ENCODE measurements around the gene SYTL2.
"Not testable (repeated sequence)": the region's sequence is repeated elsewhere in the genome, so short reads cannot be mapped to it uniquely, and the experiment has no call there.

SYTL2 gene

DNA sequence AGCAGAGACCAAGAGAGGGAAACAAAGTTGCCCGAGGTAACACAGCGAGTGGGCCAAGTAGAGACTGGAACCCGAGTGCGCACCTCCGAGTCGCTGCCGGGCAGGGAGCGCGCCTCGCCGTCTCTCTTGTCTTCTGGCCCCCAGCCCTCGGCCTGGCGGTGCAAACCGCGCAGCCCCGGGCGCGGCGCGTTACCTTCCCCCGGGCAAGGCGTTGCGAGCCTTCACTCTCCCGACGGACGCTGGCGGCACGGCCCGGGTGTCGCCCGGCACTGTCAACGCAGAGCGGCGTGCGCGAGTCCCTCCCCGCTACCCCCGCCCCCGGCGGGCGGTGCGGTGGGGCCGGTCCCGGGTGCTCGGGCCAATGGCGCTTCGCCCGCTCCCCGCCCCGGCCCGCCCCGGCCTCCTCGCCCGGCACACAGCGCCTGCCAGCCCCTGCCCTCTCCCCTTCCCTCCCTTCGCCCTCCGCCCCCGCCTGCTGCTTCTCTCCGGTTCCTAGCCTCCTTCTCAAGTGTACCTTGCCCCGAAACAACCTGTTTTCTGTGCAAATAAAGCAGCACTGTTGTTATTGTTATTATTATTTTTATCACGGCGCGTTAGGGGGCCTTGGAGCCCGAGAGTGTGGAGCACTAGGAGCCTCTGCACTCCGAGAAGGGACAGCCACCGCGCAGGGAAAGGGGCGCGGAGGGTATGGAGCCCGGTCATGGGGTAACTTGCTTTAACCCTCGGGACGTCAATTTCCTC is at the start of gene SYTL2:
SYTL2 (minus strand) TSS at position 271 of the 741 bp plus-strand sequence. CDS start 53,416 bp downstream, outside the sequence.
- peak; percentile 61 for DNase-seq

DNA sequence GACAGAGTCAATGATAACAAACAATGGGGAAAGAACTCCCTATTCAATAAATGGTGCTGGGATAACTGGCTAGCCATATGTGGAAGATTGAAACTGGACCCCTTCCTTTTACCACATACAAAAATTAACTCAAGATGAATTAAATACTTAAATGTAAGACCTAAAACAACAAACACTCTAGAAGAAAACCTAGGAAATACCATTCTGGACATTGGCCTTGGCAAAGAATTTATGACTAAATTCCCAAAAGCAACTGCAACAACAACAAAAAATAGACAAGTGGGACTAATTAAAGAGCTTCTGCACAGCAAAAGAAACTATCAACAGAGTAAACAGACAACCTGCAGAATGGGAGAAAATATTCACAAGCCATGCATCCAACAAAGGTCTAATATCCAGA is 48.6 kb upstream of the SYTL2 start:
- not testable (repeated sequence) for DNase-seq

- no peak for DNase-seq
Observed at GRCh38 chr11:85857098-85857497, 46.2 kb upstream of the SYTL2 start.

- DNase-seq, result no peak
Observed at GRCh38 chr11:85855341-85855656, 44.4 kb upstream of the SYTL2 start, which contains the start of gene CCDC83. CCDC83 (plus strand) TSS chr11:85855383; CDS start chr11:85865124, 9,741 bp downstream.

DNA sequence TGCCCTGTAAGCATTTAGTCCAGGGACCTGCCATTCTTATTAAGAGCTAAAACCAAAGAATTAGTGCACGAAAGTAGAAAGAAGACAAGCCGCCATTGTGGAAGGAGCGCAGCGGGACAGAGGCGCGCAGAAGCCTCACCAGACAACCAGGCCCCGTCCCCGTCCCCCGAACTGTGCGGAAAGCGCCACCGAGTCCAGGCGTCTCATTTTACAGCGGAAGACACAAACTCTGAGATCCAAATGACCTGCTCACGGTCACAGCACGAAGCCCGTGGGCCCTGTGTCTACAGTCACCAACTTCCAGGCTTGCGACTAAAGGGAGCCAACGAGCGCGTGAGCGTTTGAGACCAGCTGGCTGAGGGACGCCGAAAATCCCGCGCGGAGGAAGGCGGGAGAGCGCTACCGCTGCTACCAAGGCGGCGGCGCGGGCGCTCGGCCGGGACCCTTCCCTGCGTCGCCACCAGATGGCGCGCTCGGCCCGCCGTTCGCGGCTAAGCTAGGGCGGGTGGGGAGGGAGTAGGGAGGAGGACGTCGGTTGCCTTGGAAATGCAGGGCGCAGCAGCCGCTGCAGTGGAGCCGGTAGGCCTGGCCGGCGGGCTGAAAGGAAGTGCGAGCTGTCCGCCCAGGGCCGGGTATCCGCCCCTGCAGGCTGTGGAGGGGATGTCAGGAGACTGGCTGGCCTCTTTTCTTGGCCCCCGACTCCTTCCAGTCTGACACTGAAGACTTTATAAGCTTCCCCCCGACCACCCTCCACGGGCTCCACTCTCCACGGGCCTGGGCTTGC is 43.8 kb upstream of the SYTL2 start:
- DNase-seq, result peak; percentile 93

- no peak for DNase-seq
Observed at GRCh38 chr11:85854212-85854556, 43.2 kb upstream of the SYTL2 start.

- not testable (repeated sequence) for DNase-seq
Observed at GRCh38 chr11:85853541-85853940, 42.6 kb upstream of the SYTL2 start.

- not testable (repeated sequence) for DNase-seq
Observed at GRCh38 chr11:85852754-85853153, 41.8 kb upstream of the SYTL2 start.

DNA sequence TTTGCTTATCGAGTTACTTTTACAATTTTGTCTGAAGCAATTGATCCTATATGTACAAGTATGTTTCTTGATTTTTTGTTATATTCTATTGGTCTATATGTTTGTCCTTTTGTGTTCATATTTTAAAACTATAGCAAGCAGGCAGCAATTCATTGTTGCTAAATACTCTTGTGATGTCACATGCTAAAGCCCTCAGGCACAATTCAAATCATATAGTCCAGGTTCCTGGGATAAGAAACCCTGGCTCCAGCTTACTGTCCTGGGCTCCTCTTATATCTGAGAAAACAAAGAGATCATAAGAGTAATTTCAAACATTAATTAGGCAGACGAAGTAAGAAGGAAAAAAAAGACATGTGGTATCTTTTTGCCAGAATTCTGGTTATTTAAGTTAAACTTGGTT is 37.6 kb upstream of the SYTL2 start:
- DNase-seq, result no peak

DNA sequence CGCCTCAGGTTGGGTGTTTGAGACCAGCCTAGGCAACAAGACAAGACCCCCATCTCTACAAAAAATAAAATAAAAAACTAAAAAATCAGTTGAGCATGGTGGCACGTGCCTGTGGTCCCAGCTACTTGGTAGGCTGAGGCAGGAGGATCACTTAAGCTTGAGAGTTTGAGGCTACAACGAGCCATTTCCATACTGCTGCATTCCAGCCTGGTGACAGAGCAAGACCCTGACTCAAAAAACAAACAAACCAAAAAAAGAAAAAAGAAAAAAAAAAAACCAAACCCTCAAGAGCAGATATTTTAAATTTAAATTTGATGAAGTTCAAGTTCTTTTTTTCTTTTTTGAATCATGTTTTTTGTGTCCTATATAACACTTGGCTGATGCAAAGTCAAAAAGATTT is 37.1 kb upstream of the SYTL2 start:
- DNase-seq, result no peak

DNA sequence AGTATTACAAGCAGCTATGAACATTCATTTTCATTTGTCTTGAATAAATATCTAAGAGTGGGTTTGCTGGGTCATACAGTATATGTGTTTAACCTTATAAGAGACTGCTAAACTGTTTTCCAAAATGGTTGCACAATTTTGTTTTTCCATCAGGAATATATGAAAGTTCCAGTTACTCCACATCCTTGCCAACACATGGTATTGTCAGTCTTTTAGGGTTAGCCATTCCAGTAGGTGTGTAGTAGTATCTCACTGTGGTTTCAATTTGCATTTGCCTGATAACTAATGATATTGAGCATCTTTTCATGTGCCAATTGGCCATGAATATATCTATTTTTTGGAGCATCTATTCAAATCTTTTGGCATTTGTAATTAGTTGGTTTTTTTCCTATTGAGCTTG is 36.5 kb upstream of the SYTL2 start:
- no peak for DNase-seq

DNA sequence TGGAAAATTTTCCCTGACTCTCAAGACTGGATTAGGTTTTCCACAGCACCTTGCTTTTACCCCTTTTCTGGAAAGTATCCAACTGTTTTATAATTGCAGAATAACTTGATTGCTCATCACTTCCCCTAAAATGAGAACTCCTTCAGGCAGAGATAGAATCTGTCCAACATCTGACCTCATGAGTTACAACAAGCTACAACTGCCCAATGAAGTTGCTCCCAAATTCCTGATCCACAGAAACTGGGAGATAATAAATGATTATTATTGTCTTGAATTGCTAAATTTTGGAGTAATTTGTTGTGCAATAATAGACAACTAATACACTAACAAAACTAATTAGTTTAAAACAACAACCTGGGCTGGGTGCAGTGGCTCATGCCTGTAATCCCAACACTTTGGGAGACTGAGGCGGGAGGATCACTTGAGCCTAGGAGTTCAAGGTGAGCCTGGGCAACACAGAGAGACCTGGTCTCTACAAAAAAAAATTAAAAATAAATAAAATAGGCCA is 34.2 kb upstream of the SYTL2 start:
- no peak for DNase-seq

DNA sequence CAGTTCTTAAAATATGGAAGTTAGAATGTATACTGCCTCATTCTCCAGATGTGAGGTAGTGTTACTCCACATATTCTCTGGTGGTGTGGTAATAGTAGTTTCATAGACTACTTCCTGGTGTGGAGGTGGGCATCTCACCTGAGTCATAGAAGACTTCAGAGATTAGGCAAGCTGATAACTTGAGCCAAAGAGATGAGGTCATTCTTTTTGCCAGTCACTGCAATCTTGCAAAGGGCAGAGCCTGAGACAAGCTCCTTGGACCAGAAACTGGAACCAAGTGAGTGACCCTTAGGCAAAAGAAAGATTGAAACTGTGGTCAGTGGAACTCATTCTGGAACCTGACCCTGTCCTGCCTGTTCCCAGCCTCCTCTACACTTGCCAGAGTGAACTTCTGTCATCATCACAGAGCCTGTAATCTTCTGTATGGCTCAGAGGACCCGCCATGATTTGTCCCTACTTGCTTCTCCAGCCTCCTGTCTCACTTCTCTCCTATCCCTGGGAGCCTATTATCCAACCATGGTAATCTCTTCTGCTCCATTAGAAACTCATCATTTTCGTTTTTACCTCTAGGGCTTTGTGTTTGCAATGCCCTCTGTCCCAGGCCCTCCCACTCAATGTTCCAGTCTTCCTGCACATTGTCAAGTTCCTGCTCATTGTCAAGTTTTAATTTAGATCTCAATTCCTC is 33.6 kb upstream of the SYTL2 start:
- no peak for DNase-seq

DNA sequence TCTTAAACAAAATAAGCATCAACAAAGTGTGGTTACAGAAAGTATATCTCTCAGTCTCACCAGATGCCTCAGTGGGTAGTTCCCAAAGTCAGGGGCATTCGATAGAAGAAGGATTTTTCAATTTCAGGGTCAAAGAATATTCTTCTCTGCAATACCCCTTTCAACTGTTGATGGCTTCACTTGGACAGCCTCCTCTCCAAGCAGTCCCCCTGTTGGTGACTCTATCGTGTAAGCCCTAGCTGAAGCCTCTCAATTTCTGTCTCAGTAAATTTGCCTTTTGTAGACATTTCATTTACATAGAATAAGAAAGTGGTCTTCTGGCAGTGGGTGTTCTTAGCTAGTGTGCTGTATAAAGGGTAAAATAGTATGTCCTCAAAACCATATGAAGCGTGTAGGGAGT is 33.0 kb upstream of the SYTL2 start:
- no peak for DNase-seq

DNA sequence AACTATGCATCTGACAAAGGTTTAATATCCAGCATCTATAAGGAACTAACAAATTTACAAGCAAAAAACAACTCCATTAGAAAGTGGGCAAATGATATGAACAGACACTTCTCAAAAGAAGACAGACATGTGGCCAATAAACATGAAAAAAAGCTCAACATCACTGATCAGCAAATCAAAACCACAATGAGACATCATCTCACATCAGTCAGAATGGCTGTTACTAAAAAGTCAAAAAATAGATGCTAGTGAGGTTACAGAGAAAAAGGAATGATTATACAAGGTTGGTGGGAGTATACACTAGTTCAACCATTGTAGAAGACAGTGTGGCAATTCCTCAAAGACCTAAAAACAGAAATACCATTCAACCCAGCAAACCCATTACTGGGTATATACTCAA is 30.0 kb upstream of the SYTL2 start:
- DNase-seq, result not testable (repeated sequence)

- DNase-seq, result no peak
Observed at GRCh38 chr11:85835729-85836128, 24.8 kb upstream of the SYTL2 start.

DNA sequence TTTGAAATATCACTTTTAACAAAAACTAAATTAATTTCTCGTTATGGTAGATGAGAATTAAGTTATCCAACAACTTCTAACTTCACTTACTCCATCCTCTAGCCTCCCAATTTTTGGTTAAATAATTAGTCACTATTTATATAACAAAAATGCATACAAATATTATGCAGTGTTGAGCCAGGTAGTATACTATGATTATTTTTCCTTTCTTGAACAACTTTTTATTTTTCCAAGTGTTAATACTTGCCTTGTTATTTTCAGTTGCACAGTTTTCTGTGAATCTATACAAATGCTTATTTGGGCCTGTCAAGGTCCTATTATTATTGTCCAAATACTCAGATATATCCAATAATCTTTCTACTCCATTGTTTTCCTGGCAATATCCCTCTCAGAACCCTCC is 24.3 kb upstream of the SYTL2 start:
- DNase-seq, result no peak

- DNase-seq, result no peak
Observed at GRCh38 chr11:85831050-85831449, 20.1 kb upstream of the SYTL2 start.

DNA sequence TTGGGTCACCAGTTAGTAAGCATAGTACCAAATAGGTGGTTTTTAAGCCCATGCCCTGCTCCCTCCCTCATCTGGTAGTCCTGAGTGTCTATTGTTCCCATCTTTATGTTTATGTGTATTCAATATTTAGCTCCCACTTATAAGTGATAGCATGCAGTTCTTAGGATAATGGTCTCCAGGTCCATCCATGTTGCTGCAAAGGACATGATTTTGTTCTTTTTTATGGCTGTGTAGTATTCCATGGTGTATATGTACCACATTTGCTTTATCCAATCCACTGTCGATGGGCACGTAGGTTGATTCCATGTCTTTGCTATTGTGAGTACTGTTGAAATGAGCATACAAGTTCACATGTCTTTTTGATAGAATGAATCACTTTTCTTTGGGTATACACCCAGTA is 18.2 kb upstream of the SYTL2 start:
- DNase-seq, result no peak

DNA sequence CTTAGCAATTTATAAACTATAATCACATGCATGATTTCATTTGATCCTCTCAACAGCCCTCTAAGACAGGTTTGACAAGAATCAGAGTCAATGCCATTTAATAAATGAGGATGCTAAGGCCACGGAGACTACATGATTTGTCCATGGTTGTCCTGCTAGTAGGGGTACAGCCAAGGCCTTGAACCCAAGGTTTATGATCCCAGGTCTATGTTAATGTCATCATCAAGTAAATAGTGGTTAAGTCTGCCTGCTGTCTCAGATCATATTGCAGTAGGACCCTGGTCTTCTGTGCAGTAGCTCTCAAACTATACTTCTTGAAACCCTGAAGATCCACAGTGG is 17.7 kb upstream of the SYTL2 start:
- DNase-seq, result no peak

DNA sequence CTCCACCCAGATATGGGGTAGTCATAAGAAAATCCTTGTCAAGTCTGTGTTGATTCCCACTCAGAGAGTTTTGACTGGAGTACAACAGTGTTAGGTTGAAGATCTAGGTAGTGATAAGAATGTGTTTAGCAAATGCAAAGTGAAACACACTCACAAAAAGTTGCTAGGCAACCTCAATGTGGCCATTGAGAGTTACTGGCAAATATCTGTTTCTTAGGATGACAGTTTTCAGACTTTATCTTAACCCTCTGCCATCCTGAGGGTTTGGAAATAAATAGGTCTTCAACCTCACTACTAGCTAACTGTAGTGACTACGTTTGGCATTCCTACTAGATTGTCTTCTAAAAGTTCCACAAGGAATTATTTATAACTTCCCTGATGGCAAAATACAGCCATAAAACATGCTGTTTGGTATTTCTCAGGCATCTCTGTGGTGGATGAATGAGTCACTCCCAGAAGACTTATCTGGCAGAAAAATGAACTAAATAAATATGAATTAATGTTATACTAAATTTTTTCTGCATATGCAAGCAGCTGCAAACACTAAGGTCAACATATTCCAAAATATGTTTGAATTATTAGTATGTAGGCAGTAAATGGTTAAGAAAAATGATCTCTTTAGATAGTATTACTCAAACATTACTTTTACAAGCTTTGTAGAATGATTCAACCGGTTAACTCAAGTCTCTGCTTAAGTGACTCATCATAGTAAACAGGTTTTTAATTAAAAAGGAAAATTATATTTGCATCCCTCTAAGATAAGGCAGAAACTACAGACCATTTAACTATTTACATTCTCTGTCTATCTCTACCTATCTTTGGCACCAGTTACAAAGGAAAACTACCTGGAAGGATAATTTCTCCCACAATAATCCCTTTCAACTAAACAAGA is 17.1 kb upstream of the SYTL2 start:
- no peak for DNase-seq

DNA sequence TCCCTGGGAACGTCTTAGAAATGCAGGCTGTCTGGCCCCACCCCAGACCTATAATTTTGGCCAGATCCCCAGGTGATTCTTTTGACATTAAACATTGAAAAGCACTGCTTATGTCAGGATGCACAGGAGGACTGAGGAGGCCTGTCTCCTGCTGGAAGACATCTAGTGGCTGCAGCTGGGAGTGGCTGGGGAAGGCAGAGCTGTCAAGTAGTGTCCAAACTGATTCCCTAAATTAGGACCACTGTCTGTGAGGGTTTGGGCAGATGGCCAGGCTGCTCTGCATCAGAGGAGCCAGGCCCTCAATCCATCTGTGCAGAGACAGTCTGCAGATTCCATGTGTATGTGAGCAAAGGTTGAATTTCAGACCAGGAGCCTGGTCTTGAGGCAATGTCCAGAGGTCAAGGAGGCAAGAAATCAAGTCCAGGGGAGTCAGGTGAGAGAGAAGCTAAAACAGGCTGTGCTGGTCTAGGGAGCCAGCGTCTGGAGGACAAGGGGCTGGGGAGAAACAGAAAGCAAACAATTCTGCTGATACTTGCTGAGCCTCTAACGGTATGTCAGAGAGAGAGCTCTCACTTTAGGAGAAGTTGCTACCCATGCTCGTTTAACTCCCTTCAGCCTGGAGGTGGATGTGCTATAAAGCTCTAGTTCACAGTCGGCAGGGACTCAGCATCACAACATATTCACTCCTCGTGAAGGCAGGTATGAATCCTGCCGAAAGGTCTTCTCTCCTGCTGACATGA is 15.3 kb upstream of the SYTL2 start:
- DNase-seq, result peak; percentile 21
